Epithelial cell of proximal tubule (primary cell): Measurements from ENCODE around the gene ZNF81. TPM values are rescaled to one million over a fixed set of nuclear protein-coding genes. Genes with fewer than 3 reads are reported as not detected.
"Not testable (repeated sequence)": the region's sequence is repeated elsewhere in the genome, so short reads cannot be mapped to it uniquely, and the experiment has no call there.

Source experiments
- DNase-seq: peaks from one replicate; pipeline ENCODE4 v3.0.0-alpha.2; 2011; ENCODE audit warnings: low read depth
- H3K4me3 ChIP-seq: 2 replicates; pipeline ENCODE4 v1.5.1; 2011; ENCODE audit warnings: low read depth, mild to moderate bottlenecking, low read length
- CTCF ChIP-seq: conservative IDR thresholded peaks from 2 replicates; pipeline ENCODE4 v1.5.1; 2012; ENCODE audit warnings: low read depth, mild to moderate bottlenecking, low read length
- total RNA-seq: library from RNA; depleted of rRNA; stranded (reverse); fragments of >200 nt; gene quantifications from 2 replicates; pipeline ENCODE4 v1.2.3, GENCODE V29; 2015

ZNF81 gene
- total RNA-seq = 2.7 and 16.9 TPM in 2 replicates

- peak within 1 kb of the TSS; percentile 67 for H3K4me3 ChIP-seq
- TF ChIP-seq CTCF = no peak
- DNase-seq = peak; percentile 67
These were observed at the start of gene ZNF81 for GRCh38 chrX:47836164-47837072. TSS of gene ZNF81 (plus strand) at chrX:47836902. CDS start at chrX:47846268, 9,366 bp downstream.

GRCh38 chrX:47796433-47796906, 40.2 kb upstream of the ZNF81 start:
- no peak for TF ChIP-seq CTCF
- H3K4me3 ChIP-seq = no peak overlapping the region
- DNase-seq = no peak

- H3K4me3 ChIP-seq = no peak overlapping the region
- TF ChIP-seq CTCF = no peak
- DNase-seq = no peak
These were observed 39.6 kb upstream of the ZNF81 start for GRCh38 chrX:47797084-47797483.

- no peak for DNase-seq
- TF ChIP-seq CTCF = no peak
These were observed 37.8 kb upstream of the ZNF81 start for GRCh38 chrX:47798861-47799260.

GRCh38 chrX:47802589-47802988, 34.1 kb upstream of the ZNF81 start:
- peak overlapping the region; percentile 38 for H3K4me3 ChIP-seq
- DNase-seq = peak; percentile 22
- no peak for TF ChIP-seq CTCF

More at GRCh38 chrX:47798861-47799260, 37.8 kb upstream of the ZNF81 start:
- H3K4me3 ChIP-seq = no peak overlapping the region

- H3K4me3 ChIP-seq = peak overlapping the region; percentile 38
- not testable (repeated sequence) for DNase-seq
These were observed 33.6 kb upstream of the ZNF81 start for GRCh38 chrX:47803103-47803502.

- TF ChIP-seq CTCF = no peak
- DNase-seq = no peak
- H3K4me3 ChIP-seq = no peak overlapping the region
These were observed 32.4 kb upstream of the ZNF81 start for GRCh38 chrX:47804315-47804714.

GRCh38 chrX:47805844-47806243, 30.9 kb upstream of the ZNF81 start:
- not testable (repeated sequence) for DNase-seq, H3K4me3 ChIP-seq

GRCh38 chrX:47806415-47807271, 30.1 kb upstream of the ZNF81 start:
- not testable (repeated sequence) for DNase-seq, H3K4me3 ChIP-seq

GRCh38 chrX:47807272-47807538, 29.5 kb upstream of the ZNF81 start:
- H3K4me3 ChIP-seq, DNase-seq: not testable (repeated sequence)
